Left cardiac atrium (tissue), 4 donors: ENCODE measurements around the gene CSAG1. TPM values are rescaled to one million over a fixed set of nuclear protein-coding genes. Genes with fewer than 3 reads are reported as not detected.
"Not testable (repeated sequence)": the region's sequence is repeated elsewhere in the genome, so short reads cannot be mapped to it uniquely, and the experiment has no call there.

Source experiments
- ATAC-seq, 2 donors: fragments of 200-7000 bp; cut with Tn5 transposase; one replicate each; pipeline ENCODE4 v1.9.1; 2020; ENCODE audit warnings: mild to moderate bottlenecking in 2 of 2, moderate library complexity in 2 of 2
- DNase-seq: peaks from one replicate; pipeline ENCODE4 v3.0.0-alpha.2; 2020
- intact Hi-C, 2 donors: fragments of 100-400 bp; cut with DNase I; formaldehyde crosslinking; loops; one replicate each; pipeline versions ENCODE4 v1.14.1 to v1.15.1; 2022 to 2023
- long read RNA-seq: library from polyadenylated mRNA; unstranded; transcript quantifications from one replicate; pipeline ENCODE4 v2.0.0, GENCODE V29; 2021
- total RNA-seq, 2 donors: library from RNA; stranded (reverse); fragmentation: NEBNext Ultra II Directional; extraction: Animal tissue kit (Norgen Biotek cat#: 25700); gene quantifications; one replicate each; pipeline ENCODE4 v1.2.1, GENCODE V29; 2021
- donor health status: DM: no; HTN: yes; CAD: no.
- donor health status: DM: no; HTN: yes; CAD: no; lungs with severe emphysema.
- donor health status: DM: yes; HTN: yes; CAD: no.
- donor health status: Dilated cardiomyopathy.

Gene CSAG1
- not detected for total RNA-seq
- long read RNA-seq = 0 reads

DNA sequence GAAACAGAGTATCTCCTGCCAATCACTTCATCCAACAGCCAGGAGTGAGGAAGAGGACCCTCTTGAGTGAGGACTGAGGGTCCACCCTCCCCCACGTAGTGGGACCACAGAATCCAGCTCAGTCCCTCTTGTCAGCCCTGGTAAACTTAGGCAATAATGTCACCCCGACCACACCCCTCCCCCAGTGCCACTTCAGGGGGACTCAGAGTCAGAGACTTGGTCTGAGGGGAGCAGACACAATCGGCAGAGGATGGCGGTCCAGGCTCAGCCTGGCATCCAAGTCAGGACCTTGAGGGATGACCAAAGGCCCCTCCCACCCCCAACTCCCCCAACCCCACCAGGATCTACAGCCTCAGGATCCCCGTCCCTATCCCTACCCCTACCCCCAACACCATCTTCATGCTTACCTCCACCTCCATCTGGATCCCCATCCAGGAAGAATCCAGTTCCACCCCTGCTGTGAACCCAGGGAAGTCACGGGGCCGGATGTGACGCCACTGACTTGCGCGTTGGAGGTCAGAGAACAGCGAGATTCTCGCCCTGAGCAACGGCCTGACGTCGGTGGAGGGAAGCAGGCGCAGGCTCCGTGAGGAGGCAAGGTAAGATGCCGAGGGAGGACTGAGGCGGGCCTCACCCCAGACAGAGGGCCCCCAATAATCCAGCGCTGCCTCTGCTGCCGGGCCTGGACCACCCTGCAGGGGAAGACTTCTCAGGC lies at the start of gene CSAG1, which contains the start of gene MAGEA12:
CSAG1 (minus strand) TSS at position 461 of the 715 bp plus-strand sequence. CDS start 1,261 bp downstream, outside the sequence.
MAGEA12 (plus strand) TSS at position 497 of the 715 bp plus-strand sequence. CDS start 2,405 bp downstream, outside the sequence.
- ATAC-seq = no peak
- no peak for DNase-seq
- intact Hi-C loops = no loop called here

DNA sequence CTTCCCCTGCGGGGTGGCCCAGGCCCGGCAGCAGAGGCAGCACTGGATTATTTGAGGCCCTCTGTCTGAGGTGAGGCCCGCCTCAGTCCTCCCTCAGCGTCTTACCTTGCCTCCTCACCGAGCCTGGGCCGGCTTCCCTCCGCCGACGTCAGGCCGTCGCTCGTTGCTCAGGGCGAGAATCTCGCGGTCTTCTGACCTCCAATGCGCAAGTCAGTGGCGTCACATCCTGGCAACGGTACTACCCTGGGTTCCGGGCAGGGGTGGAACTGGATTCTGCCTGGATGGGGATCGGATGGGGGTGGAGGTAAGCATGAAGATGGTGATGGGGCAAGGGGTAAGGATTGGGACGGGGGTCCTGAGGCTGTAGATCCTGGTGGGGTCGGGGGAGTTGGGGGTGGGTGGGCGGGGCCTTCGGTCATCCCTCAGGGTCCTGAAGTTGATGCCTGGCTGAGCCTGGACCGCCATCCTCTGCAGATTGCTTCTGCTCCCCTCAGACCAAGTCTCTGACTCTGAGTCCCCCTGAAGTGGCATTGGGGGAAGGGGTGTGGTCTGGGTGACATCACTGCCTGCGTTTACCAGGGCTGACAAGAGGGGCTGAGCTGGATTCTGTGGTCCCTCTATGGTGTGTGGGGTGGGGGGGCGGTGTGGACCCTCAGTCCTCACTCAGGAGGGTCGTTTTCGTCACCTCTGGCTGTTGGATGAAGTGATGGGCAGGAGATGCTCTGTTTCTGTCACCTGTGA lies 36.2 kb upstream of the CSAG1 start, which contains the start of gene MAGEA6:
MAGEA6 (minus strand) TSS at position 141 of the 741 bp plus-strand sequence. CDS start 2,039 bp downstream, outside the sequence.
- DNase-seq, ATAC-seq, intact Hi-C loops: not testable (repeated sequence)

DNA sequence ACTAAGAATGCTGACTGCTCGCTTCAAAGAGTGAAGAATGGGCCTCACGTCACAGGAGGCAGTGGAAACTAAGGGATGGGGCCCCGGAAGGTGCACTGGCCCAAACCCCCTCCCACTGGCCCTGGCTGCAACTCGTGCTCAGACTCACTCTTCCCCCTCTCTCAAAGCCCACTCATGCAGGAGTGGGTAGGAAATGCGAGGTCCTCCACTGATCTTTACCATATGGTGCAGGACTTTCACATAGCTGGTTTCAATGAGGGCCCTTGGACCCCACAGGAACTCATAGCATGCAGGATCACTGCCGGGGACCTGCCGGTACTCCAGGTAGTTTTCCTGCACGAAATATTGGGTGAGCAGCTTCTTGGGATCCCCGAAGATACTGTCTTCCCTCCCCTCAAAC lies 33.0 kb upstream of the CSAG1 start:
- ATAC-seq, DNase-seq, intact Hi-C loops: not testable (repeated sequence)

DNA sequence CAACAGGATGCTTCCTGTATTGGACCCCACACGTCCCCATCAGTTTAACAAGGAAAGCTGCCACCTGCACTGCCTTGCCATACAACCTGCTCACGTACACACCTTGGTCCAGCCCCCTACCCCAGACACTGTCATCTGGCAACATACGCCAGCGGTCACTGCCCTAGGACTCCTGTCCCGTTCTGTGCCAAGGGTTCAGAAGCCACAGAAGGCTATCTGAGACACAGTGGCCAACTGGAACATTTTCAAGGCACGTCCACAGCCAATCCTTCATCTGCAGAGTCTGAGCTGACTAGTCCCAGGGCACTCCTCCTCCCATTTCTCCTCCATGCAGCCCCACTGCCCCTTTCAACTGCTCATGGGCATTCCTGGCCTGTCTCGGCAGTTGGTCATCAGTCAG lies 28.1 kb upstream of the CSAG1 start:
- intact Hi-C loops, DNase-seq: not testable (repeated sequence)

DNA sequence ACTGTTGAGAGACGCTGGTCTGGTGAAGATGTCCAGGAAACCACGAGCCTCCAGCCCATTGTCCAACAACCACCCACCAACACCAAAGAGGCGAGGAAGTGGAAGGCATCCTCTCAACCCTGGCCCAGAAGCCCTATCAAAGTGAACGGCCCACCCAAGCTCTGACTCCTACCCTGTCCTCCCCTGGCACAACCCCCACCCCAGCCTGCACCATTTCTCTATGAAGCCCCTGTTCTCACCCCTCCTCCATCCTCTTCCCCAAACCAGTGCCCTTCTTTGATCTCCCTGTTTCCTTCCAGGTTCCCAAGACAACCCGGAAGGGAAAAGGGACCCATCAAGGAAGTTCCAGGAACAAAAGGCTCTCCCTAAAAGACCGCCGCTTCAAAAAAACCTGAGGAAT lies 26.0 kb upstream of the CSAG1 start:
- ATAC-seq, DNase-seq, intact Hi-C loops: not testable (repeated sequence)

More for the DNA sequence above, 28.1 kb upstream of the CSAG1 start:
- ATAC-seq = not testable (repeated sequence)

GRCh38 chrX:152758918-152759317 lies 25.4 kb upstream of the CSAG1 start, which contains the start of gene CSAG3:
TSS of gene CSAG3 (plus strand) at chrX:152759218.
- ATAC-seq, intact Hi-C loops, DNase-seq: not testable (repeated sequence)

- intact Hi-C loops, DNase-seq, ATAC-seq: not testable (repeated sequence)
Measured at GRCh38 chrX:152754871-152755270, 21.4 kb upstream of the CSAG1 start.

- DNase-seq, ATAC-seq, intact Hi-C loops: not testable (repeated sequence)
Measured at GRCh38 chrX:152753686-152754650, 20.4 kb upstream of the CSAG1 start, which contains the start of gene MAGEA2. TSS of gene MAGEA2 (minus strand) at chrX:152753842. CDS start at chrX:152751363, 2,479 bp downstream.

DNA sequence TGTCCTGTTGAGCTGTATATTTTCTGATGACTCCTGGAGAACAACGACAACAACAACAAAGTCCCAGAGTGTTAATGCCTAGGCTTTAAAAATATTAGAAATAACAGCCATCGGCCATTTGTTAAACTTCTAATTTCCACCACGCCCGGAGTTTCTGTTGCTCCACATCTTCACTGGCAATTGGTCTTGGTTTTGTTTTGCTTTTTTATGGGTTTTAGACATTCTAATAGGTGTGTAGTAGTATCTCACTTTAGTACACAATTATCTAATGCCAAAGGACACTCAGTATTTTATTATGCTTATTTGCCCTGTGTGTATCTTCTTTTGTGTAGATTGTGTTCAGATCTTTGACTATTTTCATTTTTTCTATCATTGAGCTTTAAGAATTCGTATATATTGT lies 5.0 kb upstream of the CSAG1 start:
- ATAC-seq = no peak
- no peak for DNase-seq
- intact Hi-C loops = no loop called here

- ATAC-seq, intact Hi-C loops: not testable (repeated sequence)
Measured at GRCh38 chrX:152736528-152736927, 3.0 kb upstream of the CSAG1 start.

DNA sequence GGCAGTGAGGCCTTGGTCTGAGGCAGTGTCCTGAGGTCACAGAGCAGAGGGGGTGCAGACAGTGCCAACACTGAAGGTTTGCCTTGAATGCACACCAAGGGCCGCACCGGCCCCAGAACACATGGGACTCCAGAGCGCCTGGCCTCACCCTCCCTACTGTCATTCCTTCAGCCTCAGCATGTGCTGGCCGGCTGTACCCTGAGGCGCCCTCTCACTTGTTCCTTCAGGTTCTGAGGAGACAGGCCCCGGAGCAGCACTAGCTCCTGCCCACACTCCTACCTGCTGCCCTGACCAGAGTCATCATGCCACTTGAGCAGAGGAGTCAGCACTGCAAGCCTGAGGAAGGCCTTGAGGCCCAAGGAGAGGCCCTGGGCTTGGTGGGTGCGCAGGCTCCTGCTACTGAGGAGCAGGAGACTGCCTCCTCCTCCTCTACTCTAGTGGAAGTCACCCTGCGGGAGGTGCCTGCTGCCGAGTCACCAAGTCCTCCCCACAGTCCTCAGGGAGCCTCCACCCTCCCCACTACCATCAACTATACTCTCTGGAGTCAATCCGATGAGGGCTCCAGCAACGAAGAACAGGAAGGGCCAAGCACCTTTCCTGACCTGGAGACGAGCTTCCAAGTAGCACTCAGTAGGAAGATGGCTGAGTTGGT lies 2.5 kb upstream of the CSAG1 start:
- no peak for ATAC-seq
- DNase-seq = no peak
- intact Hi-C loops = no loop called here

More at GRCh38 chrX:152736528-152736927, 3.0 kb upstream of the CSAG1 start:
- DNase-seq = not testable (repeated sequence)

GRCh38 chrX:152735101-152735500 lies 1.6 kb upstream of the CSAG1 start:
- ATAC-seq (no peak), DNase-seq (no peak)
- intact Hi-C loops = no loop called here

GRCh38 chrX:152734143-152734858 lies 780 bp upstream of the CSAG1 start:
- ATAC-seq, intact Hi-C loops, DNase-seq: not testable (repeated sequence)

DNA sequence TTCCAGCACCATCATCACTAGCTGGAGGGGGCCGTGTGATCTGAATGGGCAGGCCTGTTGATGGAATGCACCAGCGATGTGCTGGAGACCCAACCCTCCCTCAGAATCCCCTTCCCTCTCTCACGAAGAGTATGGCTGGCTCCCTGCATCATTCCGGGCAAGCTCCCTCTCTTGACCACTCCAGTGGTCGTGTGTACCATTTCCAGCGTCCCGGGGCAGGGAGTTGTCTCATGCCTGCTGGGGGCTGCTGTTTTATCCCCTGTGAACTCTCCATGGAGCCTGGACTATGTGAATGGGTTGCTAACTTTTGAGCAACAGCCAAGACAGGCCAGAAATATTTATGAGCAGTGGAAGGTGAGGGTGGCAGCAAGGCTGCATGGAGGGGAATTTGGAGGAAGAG lies 8.1 kb downstream of the CSAG1 start:
- intact Hi-C loops = no loop called here
- ATAC-seq (no peak), DNase-seq (no peak)

- intact Hi-C loops, DNase-seq, ATAC-seq: not testable (repeated sequence)
Measured at GRCh38 chrX:152713815-152714787, 19.4 kb downstream of the CSAG1 start, which contains the start of gene MAGEA2B. TSS of gene MAGEA2B (plus strand) at chrX:152714628. CDS start at chrX:152717107, 2,479 bp downstream.

DNA sequence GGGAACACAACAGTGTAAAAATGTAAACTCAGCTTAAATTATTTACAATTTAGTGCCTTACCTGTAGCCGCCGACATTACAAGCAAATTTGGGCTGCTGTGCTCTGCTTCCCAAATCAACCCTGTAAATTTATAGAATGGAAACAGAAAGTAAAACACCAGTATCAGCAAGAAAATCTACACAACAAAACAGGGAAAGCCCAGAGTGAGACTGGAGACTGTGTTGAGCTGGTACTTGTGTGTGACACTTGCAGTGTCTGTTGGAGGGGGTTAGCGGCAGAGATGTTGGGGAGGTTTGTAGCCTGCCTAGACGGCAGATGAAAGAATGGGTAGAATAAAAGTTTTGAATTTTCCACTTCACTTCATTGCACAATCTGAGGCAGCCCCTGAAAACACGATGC lies 20.3 kb downstream of the CSAG1 start:
- intact Hi-C loops, ATAC-seq, DNase-seq: not testable (repeated sequence)
